ENCODE results near the gene TPI1. TPM values are rescaled to one million over a fixed set of nuclear protein-coding genes. Genes with fewer than 3 reads are reported as not detected.

TPI1 gene
- total RNA-seq, 1 experiment from 2014 or later = 1,177 TPM

DNA sequence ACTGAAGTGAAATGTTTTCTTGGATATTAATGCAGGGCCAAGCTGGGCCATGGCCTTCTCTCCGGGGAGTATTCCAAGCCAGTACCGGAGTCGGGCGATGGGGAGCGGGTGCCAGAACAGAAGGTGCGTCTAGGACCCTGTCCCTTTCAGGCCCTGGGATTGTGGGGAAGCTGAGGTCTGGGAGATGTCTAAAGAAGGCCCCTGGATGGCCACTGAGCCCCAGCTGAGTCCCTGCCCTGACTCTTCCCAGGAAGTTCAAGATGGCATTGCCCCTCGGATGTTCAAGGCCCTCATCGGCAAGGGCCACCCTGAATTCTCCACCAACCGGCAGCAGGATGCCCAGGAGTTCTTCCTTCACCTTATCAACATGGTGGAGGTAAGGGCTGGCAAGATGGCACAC is 7.2 kb upstream of the TPI1 start:
- TF ChIP-seq, protein P1, sequence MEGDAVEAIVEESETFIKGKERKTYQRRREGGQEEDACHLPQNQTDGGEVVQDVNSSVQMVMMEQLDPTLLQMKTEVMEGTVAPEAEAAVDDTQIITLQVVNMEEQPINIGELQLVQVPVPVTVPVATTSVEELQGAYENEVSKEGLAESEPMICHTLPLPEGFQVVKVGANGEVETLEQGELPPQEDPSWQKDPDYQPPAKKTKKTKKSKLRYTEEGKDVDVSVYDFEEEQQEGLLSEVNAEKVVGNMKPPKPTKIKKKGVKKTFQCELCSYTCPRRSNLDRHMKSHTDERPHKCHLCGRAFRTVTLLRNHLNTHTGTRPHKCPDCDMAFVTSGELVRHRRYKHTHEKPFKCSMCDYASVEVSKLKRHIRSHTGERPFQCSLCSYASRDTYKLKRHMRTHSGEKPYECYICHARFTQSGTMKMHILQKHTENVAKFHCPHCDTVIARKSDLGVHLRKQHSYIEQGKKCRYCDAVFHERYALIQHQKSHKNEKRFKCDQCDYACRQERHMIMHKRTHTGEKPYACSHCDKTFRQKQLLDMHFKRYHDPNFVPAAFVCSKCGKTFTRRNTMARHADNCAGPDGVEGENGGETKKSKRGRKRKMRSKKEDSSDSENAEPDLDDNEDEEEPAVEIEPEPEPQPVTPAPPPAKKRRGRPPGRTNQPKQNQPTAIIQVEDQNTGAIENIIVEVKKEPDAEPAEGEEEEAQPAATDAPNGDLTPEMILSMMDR (conservative IDR thresholded peaks at IDR 0.05) = no peak
- Histone ChIP-seq H3K9me3 (ENCODE audit: control insufficient read depth, low read depth, low read length) (no peaks in the 10 kb centered on the region), H2BK15ac (ENCODE audit: low read depth, low read length) (no peak overlapping the region), H3K23me2 (ENCODE audit: insufficient read length, low read depth, low read length, poor library complexity, severe bottlenecking) (no peaks in the 10 kb centered on the region), H3K23ac (ENCODE audit: insufficient read length, low read depth, low read length) (no peak overlapping the region), H3T11ph (ENCODE audit: low read length) (no peak overlapping the region), H4K5ac (ENCODE audit: insufficient read length, low read depth, low read length) (no peak overlapping the region), H4K20me1 (ENCODE audit: control insufficient read depth, insufficient read depth, insufficient read length) (no peaks in the 10 kb centered on the region), H4K8ac (replicated peaks; ENCODE audit: insufficient read length, low read depth, low read length) (no peak overlapping the region), H3K4me1 (ENCODE audit: insufficient read depth, low read length) (no peaks in the 10 kb centered on the region), H3K27me3 (ENCODE audit: insufficient read depth, low read length) (no peaks in the 10 kb centered on the region), H2BK5ac (ENCODE audit: insufficient read length, low read length) (no peak overlapping the region), H3K4ac (ENCODE audit: low read depth, low read length) (no peak overlapping the region), H2AK5ac (ENCODE audit: insufficient read length, low read length) (no peak overlapping the region), H4K91ac (ENCODE audit: insufficient read length, low read depth, low read length) (no peak overlapping the region), H2BK120ac (ENCODE audit: low read depth, low read length, poor library complexity, severe bottlenecking) (no peak overlapping the region), H3K18ac (ENCODE audit: insufficient read length, low read depth, low read length) (no peak overlapping the region), H2AFZ (ENCODE audit: low read length) (no peak overlapping the region), H3K4me2 (ENCODE audit: insufficient read depth, insufficient read length, low read length) (no peak overlapping the region), H3K14ac (ENCODE audit: insufficient read depth, low read length) (no peak overlapping the region), H3K27ac (ENCODE audit: insufficient read length, low read depth, low read length) (no peak overlapping the region), H3K56ac (ENCODE audit: insufficient read length, low read depth, low read length) (no peak overlapping the region), H2BK20ac (ENCODE audit: low read depth, low read length, poor library complexity, severe bottlenecking) (no peak overlapping the region), H3K79me2 (ENCODE audit: insufficient read depth, low read length) (no peaks in the 10 kb centered on the region), H3K9ac (ENCODE audit: extremely low read depth, insufficient read length, low read length) (no peak overlapping the region), H3K79me1 (ENCODE audit: insufficient read depth, low read depth, low read length, poor library complexity, severe bottlenecking) (no peaks in the 10 kb centered on the region), H2BK12ac (ENCODE audit: insufficient read length, low read depth, low read length) (no peak overlapping the region)
- Mint-ChIP-seq H3K27me3 (ENCODE audit: low read depth) (no peaks in the 10 kb centered on the region), H3K36me3 (ENCODE audit: insufficient read depth in 1 of 3, low read depth in 3 of 3) (peaks cover 53 to 94% (median 90%) of the 10 kb centered on the region in 3 experiments; a peak in 6 of 7 replicates), H3K27ac (no peak overlapping the region), H3K4me1 (no peaks in the 10 kb centered on the region), H3K9me3 (no peaks in the 10 kb centered on the region), H3K4me3 (no peak overlapping the region)
- no peak for DNase-seq
- WGBS (ENCODE audit: extremely low coverage, insufficient read length, low lambda C conversion rate) = no CpG with 5 or more reads among the region's 9 CpGs
